HCT116 (cell line): ENCODE data around the gene PAX5. TPM values are rescaled to one million over a fixed set of nuclear protein-coding genes. Genes with fewer than 3 reads are reported as not detected.

ENCODE experiments used
- ATAC-seq: fragments of 200-7000 bp; cut with Tn5 transposase; 2 replicates; pipeline ENCODE4 v1.9.1; 2020; ENCODE audit warnings: mild to moderate bottlenecking, moderate library complexity
- BruUV-seq: library from RNA; stranded (reverse); fragments of 400-500 nt; replicated peaks from 2 replicates; lab custom pipeline; 2021; lab: Mats Ljungman, UMichigan
- CTCF ChIA-PET: fragments of 300-600 bp; sonication (Branson Sonifier 250); formaldehyde crosslinking; loops from one replicate; lab custom pipeline; 2021; ENCODE audit warnings: antibody characterized with exemption; lab: Charles Lee
- POLR2A ChIA-PET: fragments of 300-600, 350-600 bp; sonication (Branson Sonifier 250); formaldehyde crosslinking; loops from one replicate; lab custom pipeline; 2021; ENCODE audit warnings: antibody characterized with exemption; lab: Charles Lee
- RAD21 ChIA-PET, 2 experiments: fragments of 300-600 bp; sonication (Branson Sonifier 250); formaldehyde crosslinking; loops; one replicate each; lab custom pipeline; 2023; ENCODE audit warnings: low total read pairs in 2 of 2; ENCODE audit not compliant: uncharacterized antibody in 2 of 2, unreplicated experiment in 2 of 2, low non-redundant PET in 1 of 2; lab: Charles Lee
- DNase-seq: peaks from one replicate; pipeline ENCODE4 v3.0.0-alpha.2; 2010; ENCODE audit warnings: low read depth, low spot score
- H2AFZ ChIP-seq: fragments of 200-600 bp; shearing (Covaris generic), sonication (generic); 2 replicates; pipeline ENCODE4 v1.6.1; 2017; ENCODE audit warnings: low read depth, mixed run types, mixed read lengths, antibody characterized with exemption, low read length; ENCODE audit not compliant: poor library complexity, severe bottlenecking
- H3K27ac ChIP-seq: 2 replicates; pipeline ENCODE4 v1.5.1; 2012; ENCODE audit warnings: low read depth, low read length
- H3K27me3 ChIP-seq: fragments of 200-600 bp; sonication (generic); 2 replicates; pipeline ENCODE4 v1.6.1; 2016; ENCODE audit warnings: mixed run types, low read length, mixed read lengths; ENCODE audit not compliant: insufficient read depth
- H3K36me3 ChIP-seq, 2 experiments: fragments of 200-500 bp in 1 of 2; fragments of 200-600 bp in 1 of 2; sonication (Bioruptor generic) in 1 of 2; sonication (generic) in 1 of 2; 2 replicates each; pipeline versions ENCODE4 v1.5.1 to v1.6.1; 2014 to 2016; ENCODE audit warnings: low read length in 2 of 2, inconsistent platforms in 1 of 2, mixed read lengths in 1 of 2, mixed run types in 1 of 2; ENCODE audit not compliant: insufficient read depth in 2 of 2, control insufficient read depth in 1 of 2
- H3K4me1 ChIP-seq, 2 experiments: fragments of 200-600 bp in 1 of 2; sonication (generic) in 1 of 2; 2 replicates each; pipeline versions ENCODE4 v1.5.1 to v1.6.1; 2012 to 2017; ENCODE audit warnings: low read length in 2 of 2, inconsistent platforms in 1 of 2, mild to moderate bottlenecking in 1 of 2, mixed read lengths in 1 of 2, mixed run types in 1 of 2, moderate library complexity in 1 of 2; ENCODE audit not compliant: insufficient read depth in 2 of 2, control insufficient read depth in 1 of 2
- H3K4me2 ChIP-seq: fragments of 200-600 bp; sonication (generic); 2 replicates; pipeline ENCODE4 v1.6.1; 2017; ENCODE audit warnings: mixed run types, low read length, mixed read lengths
- H3K4me3 ChIP-seq, 2 experiments: fragments of 200-600 bp in 1 of 2; sonication (generic) in 1 of 2; replicated peaks in 1 of 2; 2 replicates each; pipeline ENCODE4 v1.5.1; 2011 to 2016; ENCODE audit warnings: low read length in 2 of 2, control low read depth in 1 of 2, low read depth in 1 of 2, mild to moderate bottlenecking in 1 of 2, mixed read lengths in 1 of 2, mixed run types in 1 of 2
- H3K79me2 ChIP-seq: fragments of 200-600 bp; sonication (generic); 2 replicates; pipeline ENCODE4 v1.6.1; 2017; ENCODE audit warnings: mild to moderate bottlenecking, mixed run types, low read length, moderate library complexity, mixed read lengths; ENCODE audit not compliant: insufficient read depth
- H3K9ac ChIP-seq: fragments of 200-600 bp; sonication (generic); 2 replicates; pipeline ENCODE4 v1.6.1; 2016; ENCODE audit warnings: low read length, mixed read lengths
- H3K9me2 ChIP-seq: fragments of 200-600 bp; sonication (generic), shearing (Covaris generic); 2 replicates; pipeline ENCODE4 v1.6.1; 2017; ENCODE audit warnings: mixed run types, mild to moderate bottlenecking, moderate library complexity; ENCODE audit not compliant: insufficient read depth
- H3K9me3 ChIP-seq, 2 experiments: fragments of 200-500 bp in 1 of 2; fragments of 200-600 bp in 1 of 2; sonication (Bioruptor generic) in 1 of 2; sonication (generic) in 1 of 2; 2 replicates each; pipeline ENCODE4 v1.6.1; 2014 to 2017; ENCODE audit warnings: low read length in 2 of 2, mixed read lengths in 2 of 2, inconsistent platforms in 1 of 2, low read depth in 1 of 2, mild to moderate bottlenecking in 1 of 2, mixed run types in 1 of 2, moderate library complexity in 1 of 2; ENCODE audit not compliant: control insufficient read depth in 1 of 2, insufficient read depth in 1 of 2
- H4K20me1 ChIP-seq: fragments of 200-600 bp; sonication (generic), shearing (Covaris generic); 2 replicates; pipeline ENCODE4 v1.6.1; 2017; ENCODE audit warnings: mixed run types, mild to moderate bottlenecking, moderate library complexity; ENCODE audit not compliant: insufficient read depth
- CEBPB ChIP-seq: IDR thresholded peaks from 2 replicates; pipeline ENCODE4 v1.6.1; 2012; ENCODE audit warnings: low read depth
- CTCF ChIP-seq, 3 experiments: fragments of 200-600 bp in 1 of 3; sonication (generic) in 1 of 3; IDR thresholded peaks in 2 of 3; conservative IDR thresholded peaks in 1 of 3; 2 replicates each; pipeline ENCODE4 v1.5.1; 2012 to 2017; ENCODE audit warnings: low read depth in 2 of 3, low read length in 2 of 3, antibody characterized with exemption in 1 of 3, borderline replicate concordance in 1 of 3, control low read depth in 1 of 3, mild to moderate bottlenecking in 1 of 3, mixed read lengths in 1 of 3, mixed run types in 1 of 3, moderate library complexity in 1 of 3; ENCODE audit not compliant: insufficient read depth in 1 of 3
- EGR1 ChIP-seq: IDR thresholded peaks from 2 replicates; pipeline ENCODE4 v1.6.1; 2012; ENCODE audit warnings: low read depth
- EZH2phosphoT487 ChIP-seq: fragments of 200-600 bp; IDR thresholded peaks from 2 replicates; pipeline ENCODE4 v1.6.1; 2018; ENCODE audit warnings: antibody characterized with exemption, borderline replicate concordance
- JUND ChIP-seq: IDR thresholded peaks from 2 replicates; pipeline ENCODE4 v1.6.1; 2012
- MAX ChIP-seq: IDR thresholded peaks from 2 replicates; pipeline ENCODE4 v1.6.1; 2012
- POLR2AphosphoS5 ChIP-seq: IDR thresholded peaks from 2 replicates; pipeline ENCODE4 v1.6.1; 2011; ENCODE audit warnings: mild to moderate bottlenecking, low read depth, low read length, moderate library complexity
- RAD21 ChIP-seq: IDR thresholded peaks from 2 replicates; pipeline ENCODE4 v1.6.1; 2012; ENCODE audit warnings: low read depth, mild to moderate bottlenecking
- SIN3A ChIP-seq: IDR thresholded peaks from 2 replicates; pipeline ENCODE4 v1.6.1; 2012; ENCODE audit warnings: low read depth
- SP1 ChIP-seq: IDR thresholded peaks from 2 replicates; pipeline ENCODE4 v1.6.1; 2012; ENCODE audit warnings: low read depth
- SRF ChIP-seq: IDR thresholded peaks from 2 replicates; pipeline ENCODE4 v1.6.1; 2012; ENCODE audit warnings: low read depth
- TCF7L2 ChIP-seq: IDR thresholded peaks from 2 replicates; pipeline ENCODE4 v1.7.0; 2011; ENCODE audit warnings: borderline replicate concordance, inconsistent platforms; ENCODE audit not compliant: insufficient read depth, insufficient read length; ENCODE audit errors: extremely low read depth
- ZNF274 ChIP-seq: fragments of 200-500 bp; sonication (Bioruptor generic); IDR thresholded peaks from 2 replicates; pipeline ENCODE4 v1.6.1; 2014; ENCODE audit warnings: mild to moderate bottlenecking, low read depth, low read length, inconsistent platforms
- intact Hi-C: fragments of 100-400 bp; cut with micrococcal nuclease; formaldehyde crosslinking; loops from 2 replicates; pipeline ENCODE4 v1.10.0; 2022
- total RNA-seq: library from RNA; stranded (reverse); gene quantifications from one replicate; pipeline ENCODE4 v1.2.1, GENCODE V29; 2021; ENCODE audit not compliant: unreplicated experiment

The PAX5 gene
- total RNA-seq, 1 experiment from 2014 or later: 0.17 TPM

- ChIA-PET RAD21 (no interaction called here), POLR2A (no interaction called here), CTCF (no interaction called here)
- Histone ChIP-seq H3K4me1 (no peaks in the 10 kb centered on the region), H3K9ac (no peak overlapping the region), H3K27ac (no peak overlapping the region), H3K36me3 (no peaks in the 10 kb centered on the region), H3K9me3 (no peaks in the 10 kb centered on the region), H3K79me2 (no peaks in the 10 kb centered on the region), H3K9me2 (no peaks in the 10 kb centered on the region), H3K4me3 (no peak overlapping the region), H3K27me3 (peaks cover 36% of the 10 kb centered on the region), H2AFZ (no peak overlapping the region), H3K4me2 (no peak overlapping the region), H4K20me1 (no peaks in the 10 kb centered on the region)
- intact Hi-C loops: no loop called here
- BruUV-seq: no TSS peak
- TF ChIP-seq EGR1: no peak
- no peak for TF ChIP-seq EZH2phosphoT487
- TF ChIP-seq SP1: no peak
- no peak for TF ChIP-seq RAD21
- ATAC-seq: no peak
- no peak for DNase-seq
Observed at GRCh38 chr9:37038302-37038942, 4.4 kb upstream of the PAX5 start.

GRCh38 chr9:37037503-37038301 is 3.6 kb upstream of the PAX5 start:
- Histone ChIP-seq H3K4me3 (no peak overlapping the region), H3K27ac (no peak overlapping the region), H2AFZ (no peak overlapping the region)
- TF ChIP-seq MAX (no peak), RAD21 (no peak), POLR2AphosphoS5 (no peak), TCF7L2 (no peak), CEBPB (no peak), SRF (no peak), JUND (no peak), CTCF (IDR thresholded peaks at IDR 0.05 in 2 of 3, conservative IDR thresholded peaks at IDR 0.05 in 1 of 3; ENCODE audit: borderline replicate concordance in 1 of 3, insufficient read depth in 1 of 3, low read depth in 2 of 3, low read length in 2 of 3) (no peak), SP1 (no peak), EGR1 (no peak), ZNF274 (no peak), SIN3A (no peak)

More at GRCh38 chr9:37037503-37038301, 3.6 kb upstream of the PAX5 start:
- ChIA-PET CTCF (no interaction called here), POLR2A (no interaction called here), RAD21 (no interaction called here)
- Histone ChIP-seq H3K79me2 (no peaks in the 10 kb centered on the region), H3K4me1 (no peaks in the 10 kb centered on the region), H3K9me3 (no peaks in the 10 kb centered on the region), H3K36me3 (no peaks in the 10 kb centered on the region), H3K9ac (no peak overlapping the region), H3K27me3 (peaks cover 29% of the 10 kb centered on the region), H3K4me2 (no peak overlapping the region), H4K20me1 (no peaks in the 10 kb centered on the region), H3K9me2 (no peaks in the 10 kb centered on the region)
- intact Hi-C loops: no loop called here
- ATAC-seq: no peak
- BruUV-seq: no TSS peak
- DNase-seq: no peak
